NCI-H345 (cell line): ENCODE results near the gene PCDHAC2.

Experiments used
- DNase-seq: peaks from one replicate; lab custom pipeline; 2025; lab: John Stamatoyannopoulos, UW

The PCDHAC2 gene

DNA sequence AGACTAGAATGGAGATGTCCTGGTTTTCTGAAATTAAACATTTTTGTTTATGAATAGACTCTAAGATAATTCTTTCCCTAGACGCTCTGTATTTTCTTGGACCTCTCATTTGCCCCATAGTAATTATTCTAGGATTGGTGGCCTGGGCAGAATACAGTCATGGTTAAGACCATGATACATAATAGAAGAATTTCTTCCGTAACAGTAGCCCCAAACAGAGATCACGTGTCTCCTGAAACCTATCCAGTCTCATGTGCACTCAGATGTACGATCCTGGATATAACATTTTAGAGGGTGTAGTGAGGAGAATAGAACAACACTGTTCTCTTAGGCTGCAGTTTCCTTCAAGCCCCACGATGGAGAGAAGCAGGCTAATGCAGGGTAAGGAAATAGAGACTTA is 22.3 kb downstream of the PCDHAC2 start:
- DNase-seq, result no peak

DNA sequence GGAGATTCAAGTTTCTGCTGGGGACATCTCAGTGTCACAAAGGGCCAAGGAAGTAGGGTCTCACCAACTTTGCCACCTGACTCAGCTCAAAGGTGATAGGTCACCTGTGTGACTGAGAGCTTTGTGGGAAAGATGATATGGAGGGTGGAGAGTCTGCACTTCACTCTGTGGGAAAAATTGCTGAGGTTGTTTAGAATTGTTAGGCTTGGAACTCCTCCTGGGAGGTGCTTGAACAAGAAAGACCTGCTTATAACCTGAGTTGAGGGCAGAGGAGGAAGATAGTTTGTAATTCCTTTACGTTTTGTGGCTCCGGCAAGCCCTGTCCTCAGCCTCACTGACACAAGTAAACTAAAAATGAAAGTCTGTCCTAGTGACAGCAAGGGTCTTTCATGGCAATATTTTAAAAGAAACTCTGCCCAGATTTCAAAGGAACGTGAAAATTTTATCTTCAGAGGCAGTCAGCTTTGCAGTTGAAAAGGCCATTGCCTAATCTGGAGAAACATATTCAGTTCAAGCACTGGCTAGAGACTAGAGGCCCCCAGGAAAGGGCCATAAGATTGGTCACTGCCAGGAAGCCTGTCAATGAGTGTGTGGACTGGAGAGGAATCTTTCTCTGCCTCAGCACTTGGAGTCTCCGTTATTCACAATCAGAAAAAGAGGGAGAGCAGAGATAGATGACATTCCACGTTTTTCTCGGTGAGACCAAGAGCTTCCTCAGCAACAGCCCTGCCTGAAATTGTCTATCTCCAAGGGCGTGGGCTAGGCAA is 23.2 kb downstream of the PCDHAC2 start:
- DNase-seq, result no peak

DNA sequence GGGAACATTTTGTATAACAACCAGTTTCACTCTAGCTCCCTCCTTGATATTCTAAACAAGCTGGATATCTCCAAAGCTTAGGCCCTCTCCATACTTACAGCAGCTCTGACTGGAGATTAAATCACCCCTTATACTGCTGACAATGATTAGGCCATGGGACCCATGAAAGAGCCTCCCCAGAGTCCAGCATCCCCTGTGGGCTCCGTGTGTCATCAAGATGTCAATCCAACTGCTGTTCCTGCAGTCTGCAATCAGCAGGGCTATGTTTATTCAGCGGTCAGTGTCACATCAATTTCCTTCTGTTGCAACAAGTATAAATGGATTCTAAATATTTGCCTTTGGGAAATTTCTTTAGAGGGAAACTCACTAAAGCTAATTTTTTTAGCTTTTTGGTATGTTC is 26.6 kb downstream of the PCDHAC2 start:
- no peak for DNase-seq

- DNase-seq, result no peak
Observed at GRCh38 chr5:140996060-140996459, 29.8 kb downstream of the PCDHAC2 start.

DNA sequence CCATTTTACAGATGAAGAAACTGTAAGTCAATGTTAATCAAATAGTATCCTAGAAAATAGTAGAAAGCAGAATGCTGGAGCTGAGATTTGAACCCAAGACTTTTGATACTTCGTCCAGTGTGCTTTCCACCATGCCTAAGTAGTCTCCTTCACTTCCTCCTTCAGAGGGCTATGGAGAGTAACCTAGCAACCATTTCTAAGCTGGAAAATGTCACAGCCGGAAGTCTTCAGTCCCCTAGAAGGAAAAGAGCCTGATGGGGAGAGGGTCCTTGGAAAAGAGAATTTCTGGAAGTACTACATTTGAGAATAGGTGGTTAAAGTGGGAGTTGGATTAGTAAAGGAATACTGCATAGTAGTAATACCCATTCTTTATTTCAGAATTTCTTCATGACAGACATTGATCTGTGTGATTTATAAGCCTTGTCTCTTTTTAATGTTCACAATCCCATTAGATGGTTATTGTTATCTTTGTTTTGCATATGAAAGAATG is 32.7 kb downstream of the PCDHAC2 start:
- DNase-seq, result no peak

- peak; percentile 29 for DNase-seq
Observed at GRCh38 chr5:141001446-141001843, 35.2 kb downstream of the PCDHAC2 start.

GRCh38 chr5:141001844-141002604 is 35.7 kb downstream of the PCDHAC2 start:
- peak; percentile 43 for DNase-seq

GRCh38 chr5:141002605-141002965 is 36.3 kb downstream of the PCDHAC2 start:
- DNase-seq, result no peak

- no peak for DNase-seq
Observed at GRCh38 chr5:141003031-141003430, 36.8 kb downstream of the PCDHAC2 start.

- peak; percentile 93 for DNase-seq
Observed at GRCh38 chr5:141003791-141004611, 37.7 kb downstream of the PCDHAC2 start.

DNA sequence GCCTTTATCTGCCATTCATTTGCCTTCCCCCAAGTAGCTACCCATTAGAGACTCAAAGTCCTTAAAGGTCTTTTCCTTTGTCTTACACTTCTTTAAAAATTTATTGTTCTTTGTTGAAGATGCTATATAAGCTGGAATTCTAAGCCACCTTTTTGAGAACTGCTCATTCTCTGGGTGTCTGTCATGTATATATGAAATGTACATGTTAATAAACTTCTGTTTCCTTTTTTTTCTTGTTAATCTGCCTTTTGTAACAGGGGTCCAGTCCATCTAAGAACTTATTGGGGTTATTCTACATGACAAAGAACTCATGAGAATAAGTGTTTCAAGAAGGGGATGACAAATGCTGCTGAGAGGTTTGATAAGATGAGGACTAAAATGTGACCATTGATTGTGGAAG is 41.5 kb downstream of the PCDHAC2 start:
- DNase-seq, result no peak

DNA sequence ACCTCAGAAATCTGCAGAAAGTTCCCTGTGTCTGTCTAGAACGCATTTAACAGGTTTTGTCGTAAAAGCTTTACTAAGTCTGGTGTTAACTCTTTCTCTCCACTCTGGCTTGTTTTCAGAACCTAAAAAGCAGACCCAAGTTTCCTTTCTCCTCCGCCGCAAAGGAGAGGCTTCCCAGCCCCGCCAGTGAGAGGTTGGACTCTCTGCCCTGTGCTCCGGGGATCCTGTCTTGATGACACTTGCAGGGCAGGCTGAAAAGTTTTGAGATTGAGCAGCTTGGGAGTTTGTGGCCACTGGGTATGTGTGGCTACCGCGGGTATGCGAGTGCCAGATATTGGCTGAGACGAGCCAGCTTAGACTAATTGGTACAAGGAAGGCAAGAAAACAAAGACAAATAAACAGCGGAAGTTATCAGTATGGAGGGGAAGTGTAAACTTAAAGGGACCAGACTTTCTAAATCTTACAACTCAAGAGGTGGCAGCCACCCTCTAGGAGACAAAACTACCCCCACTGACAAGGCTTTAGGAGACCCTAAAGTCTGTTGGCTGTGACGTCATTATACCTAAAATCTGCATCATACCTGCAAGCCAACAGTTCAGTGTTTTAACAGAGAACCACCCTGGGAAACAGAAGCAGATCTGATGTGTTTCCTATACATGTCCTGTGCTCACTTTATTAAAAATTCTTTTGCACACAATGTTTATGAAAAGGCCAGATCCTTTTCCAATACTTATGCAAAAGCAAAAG is 43.9 kb downstream of the PCDHAC2 start:
- no peak for DNase-seq

DNA sequence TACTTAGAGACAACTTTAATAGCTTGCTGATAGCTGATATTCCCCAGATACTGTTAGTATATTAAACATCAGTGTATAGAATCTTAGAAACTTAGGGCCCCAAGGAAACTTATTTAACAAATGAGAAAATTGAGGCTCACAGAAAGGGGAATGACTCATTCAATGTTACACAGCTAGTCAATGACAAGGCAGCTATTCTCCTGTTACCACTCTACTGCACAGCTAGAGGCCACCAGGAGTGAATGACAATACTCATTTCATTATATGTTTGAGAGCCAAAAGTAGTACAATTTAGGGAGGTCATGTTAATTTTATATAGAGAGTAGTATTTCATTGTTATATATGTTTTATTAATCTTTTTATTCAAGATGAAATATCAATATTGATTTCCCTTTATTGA is 51.7 kb downstream of the PCDHAC2 start:
- DNase-seq, result no peak
